GM12873 (cell line): ENCODE measurements around the gene NT5DC1.

ENCODE experiments used
- TF ChIP-seq, protein P1 (sequence below): IDR thresholded peaks from 2 replicates; pipeline ENCODE4 v1.5.1; 2012; ENCODE audit warnings: low read depth, mild to moderate bottlenecking, moderate library complexity, low read length, control low read depth; ENCODE audit not compliant: insufficient read depth; ENCODE audit errors: missing control alignments

NT5DC1 gene

DNA sequence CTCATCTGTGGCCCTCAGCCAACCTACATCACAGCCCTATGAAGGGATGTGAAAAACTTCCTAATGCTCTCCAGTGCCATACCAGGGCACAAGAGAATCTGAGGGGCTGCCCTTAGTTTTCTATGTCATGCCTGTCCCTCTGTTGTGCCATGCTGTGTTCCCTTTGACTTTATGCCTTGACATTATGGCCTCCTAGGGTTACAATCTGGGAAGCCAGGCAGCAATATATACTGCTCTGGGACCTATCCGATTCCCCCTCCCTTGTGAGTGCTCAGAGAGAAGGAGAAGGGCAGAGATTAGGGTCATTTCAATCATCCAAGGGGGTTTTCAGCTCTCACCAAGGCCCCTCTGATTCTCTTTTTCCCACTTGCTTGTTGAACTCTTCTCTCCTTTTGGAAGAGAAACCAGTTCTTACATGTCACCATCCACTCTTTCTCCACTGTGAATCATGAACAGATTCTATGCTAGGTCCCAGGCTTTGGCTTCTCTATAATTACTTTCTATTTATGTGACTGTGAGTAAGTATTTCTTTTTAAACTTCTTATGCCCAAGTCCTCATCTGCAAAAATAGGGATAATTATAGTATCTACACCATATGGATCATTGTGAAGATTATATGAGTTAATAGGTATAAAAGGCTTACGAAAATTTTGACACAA lies 25.8 kb upstream of the NT5DC1 start:
- TF ChIP-seq, protein P1, sequence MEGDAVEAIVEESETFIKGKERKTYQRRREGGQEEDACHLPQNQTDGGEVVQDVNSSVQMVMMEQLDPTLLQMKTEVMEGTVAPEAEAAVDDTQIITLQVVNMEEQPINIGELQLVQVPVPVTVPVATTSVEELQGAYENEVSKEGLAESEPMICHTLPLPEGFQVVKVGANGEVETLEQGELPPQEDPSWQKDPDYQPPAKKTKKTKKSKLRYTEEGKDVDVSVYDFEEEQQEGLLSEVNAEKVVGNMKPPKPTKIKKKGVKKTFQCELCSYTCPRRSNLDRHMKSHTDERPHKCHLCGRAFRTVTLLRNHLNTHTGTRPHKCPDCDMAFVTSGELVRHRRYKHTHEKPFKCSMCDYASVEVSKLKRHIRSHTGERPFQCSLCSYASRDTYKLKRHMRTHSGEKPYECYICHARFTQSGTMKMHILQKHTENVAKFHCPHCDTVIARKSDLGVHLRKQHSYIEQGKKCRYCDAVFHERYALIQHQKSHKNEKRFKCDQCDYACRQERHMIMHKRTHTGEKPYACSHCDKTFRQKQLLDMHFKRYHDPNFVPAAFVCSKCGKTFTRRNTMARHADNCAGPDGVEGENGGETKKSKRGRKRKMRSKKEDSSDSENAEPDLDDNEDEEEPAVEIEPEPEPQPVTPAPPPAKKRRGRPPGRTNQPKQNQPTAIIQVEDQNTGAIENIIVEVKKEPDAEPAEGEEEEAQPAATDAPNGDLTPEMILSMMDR = no peak

DNA sequence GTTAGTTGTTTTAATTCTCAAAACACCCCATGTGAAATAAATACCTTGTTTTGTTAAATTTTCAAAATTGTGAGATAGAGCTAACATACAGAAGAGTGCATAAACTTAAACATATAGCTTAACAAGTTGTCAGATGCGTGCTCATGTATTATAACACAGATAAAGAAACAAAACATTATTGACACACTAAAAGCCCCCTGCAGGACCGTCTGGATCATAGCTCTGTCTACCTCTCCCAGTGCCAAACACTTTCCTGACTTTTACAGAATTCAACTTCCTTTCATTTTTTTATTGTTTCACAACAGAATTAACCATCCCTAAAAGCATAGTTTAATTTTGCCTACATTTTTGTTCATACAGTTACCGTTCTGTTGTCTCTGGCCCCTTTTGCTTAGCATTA lies 22.1 kb upstream of the NT5DC1 start:
- TF ChIP-seq, protein P1 = no peak

GRCh38 chr6:116078945-116079344 lies 21.7 kb upstream of the NT5DC1 start:
- TF ChIP-seq, protein P1 = no peak

- TF ChIP-seq, protein P1 = no peak
These were observed 17.6 kb upstream of the NT5DC1 start for GRCh38 chr6:116083052-116083451.

DNA sequence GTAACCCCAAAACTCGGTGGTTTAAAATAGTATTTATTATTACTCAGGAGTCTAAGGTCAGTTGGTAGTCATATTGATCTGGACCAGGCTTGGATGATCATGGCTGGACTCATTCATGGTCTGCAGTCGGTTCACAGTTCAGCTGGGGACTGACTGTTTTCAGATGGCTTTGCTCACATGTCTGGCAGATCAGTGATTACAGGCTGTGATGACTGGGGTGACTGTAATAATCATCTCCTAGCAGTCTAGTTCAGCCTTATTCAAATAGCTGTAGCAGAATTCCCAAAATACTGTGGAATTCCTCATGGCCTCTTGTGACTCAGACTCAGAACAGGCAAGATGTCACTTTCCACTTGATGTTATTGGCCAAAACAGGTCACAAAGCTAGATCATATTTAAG lies 16.4 kb upstream of the NT5DC1 start:
- TF ChIP-seq, protein P1 = no peak

DNA sequence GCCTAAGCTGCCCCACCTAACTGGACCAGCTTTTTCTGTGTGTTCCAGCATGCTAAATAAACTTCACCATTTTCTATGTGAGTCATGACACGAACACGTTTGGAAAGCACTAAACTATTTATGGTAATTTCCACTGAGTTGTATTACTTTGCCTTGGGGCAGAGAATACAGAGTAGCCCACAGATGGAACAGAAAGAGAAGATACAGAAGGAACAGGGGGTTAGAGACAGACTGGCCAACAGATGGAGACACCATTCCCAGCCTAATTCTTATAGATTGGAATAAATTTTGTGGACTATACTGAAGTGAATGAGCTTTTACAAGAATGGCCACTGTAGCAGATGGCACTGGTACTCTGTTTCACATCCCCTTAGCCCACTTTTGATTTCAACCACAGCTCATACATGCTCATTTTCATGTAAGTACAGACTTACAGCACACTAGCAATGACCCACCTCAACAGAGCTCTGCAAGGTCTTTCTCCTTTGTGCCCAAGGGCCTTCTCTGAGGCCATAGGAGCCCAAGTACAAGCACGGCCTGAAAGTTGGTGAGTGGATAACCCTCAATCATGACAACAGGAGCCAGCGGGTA lies 13.1 kb upstream of the NT5DC1 start:
- TF ChIP-seq, protein P1 = no peak

GRCh38 chr6:116088946-116089345 lies 11.7 kb upstream of the NT5DC1 start:
- TF ChIP-seq, protein P1 = no peak
